PC-3 (cell line): ENCODE measurements around the gene CHSY3. TPM values are rescaled to one million over a fixed set of nuclear protein-coding genes. Genes with fewer than 3 reads are reported as not detected.

Experiments
- ATAC-seq: fragments of 200-7000 bp; cut with Tn5 transposase; 2 replicates; pipeline ENCODE4 v1.9.1; 2020; ENCODE audit warnings: mild to moderate bottlenecking, moderate library complexity
- BruUV-seq: library from RNA; stranded (reverse); fragments of 400-500 nt; replicated peaks from 2 replicates; lab custom pipeline; 2021; lab: Mats Ljungman, UMichigan
- CTCF ChIA-PET: fragments of 300-600 bp; sonication (Branson Sonifier 250); formaldehyde crosslinking; loops from one replicate; lab custom pipeline; 2022; ENCODE audit warnings: antibody characterized with exemption; lab: Charles Lee
- POLR2A ChIA-PET: fragments of 300-600 bp; sonication (Branson Sonifier 250); formaldehyde crosslinking; loops from one replicate; lab custom pipeline; 2022; ENCODE audit warnings: antibody characterized with exemption; ENCODE audit not compliant: unreplicated experiment; lab: Charles Lee
- DNase-seq: peaks from one replicate; pipeline ENCODE4 v3.0.0-alpha.2; 2015
- H2AFZ ChIP-seq: fragments of 300-600 bp; sonication (generic); 2 replicates; pipeline ENCODE4 v1.6.0; 2016; ENCODE audit warnings: antibody characterized with exemption, low read length
- H3F3A ChIP-seq: fragments of 300-600 bp; sonication (generic); one replicate; pipeline ENCODE4 v1.6.0; 2017; ENCODE audit warnings: antibody characterized with exemption, low read length, control low read depth, mild to moderate bottlenecking; ENCODE audit not compliant: unreplicated experiment
- H3K27ac ChIP-seq: fragments of 300-600 bp; sonication (generic); 2 replicates; pipeline ENCODE4 v1.5.1; 2016; ENCODE audit warnings: mild to moderate bottlenecking, low read length
- H3K27me3 ChIP-seq: fragments of 300-600 bp; sonication (generic); 2 replicates; pipeline ENCODE4 v1.6.1; 2016; ENCODE audit warnings: low read length, mixed read lengths
- H3K36me3 ChIP-seq: fragments of 300-600 bp; sonication (generic); 2 replicates; pipeline ENCODE4 v1.6.1; 2016; ENCODE audit warnings: low read depth, mixed run types, low read length, mixed read lengths
- H3K4me1 ChIP-seq: fragments of 300-600 bp; sonication (generic); 2 replicates; pipeline ENCODE4 v1.5.1; 2016; ENCODE audit warnings: low read length; ENCODE audit not compliant: insufficient read depth
- H3K4me2 ChIP-seq: fragments of 300-600 bp; sonication (generic); 2 replicates; pipeline ENCODE4 v1.6.0; 2016; ENCODE audit warnings: low read length
- H3K4me3 ChIP-seq: fragments of 300-600 bp; sonication (generic); 2 replicates; pipeline ENCODE4 v1.5.1; 2016; ENCODE audit warnings: mild to moderate bottlenecking, low read length, mixed read lengths
- H3K79me2 ChIP-seq: fragments of 300-600 bp; sonication (generic); 2 replicates; pipeline ENCODE4 v1.6.1; 2017; ENCODE audit warnings: low read length, mixed read lengths
- H3K9ac ChIP-seq: fragments of 300-600 bp; sonication (generic); 2 replicates; pipeline ENCODE4 v1.6.0; 2016; ENCODE audit warnings: mild to moderate bottlenecking, low read length
- H3K9me2 ChIP-seq: fragments of 300-600 bp; sonication (generic); replicated peaks from 2 replicates; pipeline ENCODE4 v1.6.1; 2016; ENCODE audit warnings: mixed run types, low read length, mixed read lengths
- H3K9me3 ChIP-seq: fragments of 300-600 bp; sonication (generic); 2 replicates; pipeline ENCODE4 v1.6.1; 2016; ENCODE audit warnings: low read length, mixed read lengths
- H4K20me1 ChIP-seq: fragments of 300-600 bp; sonication (generic); 2 replicates; pipeline ENCODE4 v1.6.1; 2016; ENCODE audit warnings: low read length, mixed read lengths
- EZH2 ChIP-seq: fragments of 300-600 bp; sonication (generic); IDR thresholded peaks from one replicate; pipeline ENCODE4 v1.6.1; 2017; ENCODE audit warnings: antibody characterized with exemption, mild to moderate bottlenecking, low read length; ENCODE audit not compliant: unreplicated experiment
- EZH2phosphoT487 ChIP-seq: fragments of 300-600 bp; sonication (generic); IDR thresholded peaks from 2 replicates; pipeline ENCODE4 v1.6.1; 2018; ENCODE audit warnings: mild to moderate bottlenecking, antibody characterized with exemption, low read length, borderline replicate concordance
- intact Hi-C: fragments of 100-400 bp; cut with micrococcal nuclease; formaldehyde crosslinking; loops from 2 replicates; pipeline ENCODE4 v1.9.0; 2023
- total RNA-seq: library from RNA; depleted of rRNA; stranded (reverse); fragments of >200 nt; gene quantifications from 2 replicates; pipeline ENCODE4 v1.2.3, GENCODE V29; 2014
- TF ChIP-seq, protein P1 (sequence below): fragments of 300-600 bp; sonication (generic); conservative IDR thresholded peaks from 2 replicates; pipeline ENCODE4 v1.5.1; 2017; ENCODE audit warnings: antibody characterized with exemption, low read depth, mild to moderate bottlenecking, low read length

CHSY3 gene
- total RNA-seq, 1 experiment from 2014 or later = 1.7 TPM

DNA sequence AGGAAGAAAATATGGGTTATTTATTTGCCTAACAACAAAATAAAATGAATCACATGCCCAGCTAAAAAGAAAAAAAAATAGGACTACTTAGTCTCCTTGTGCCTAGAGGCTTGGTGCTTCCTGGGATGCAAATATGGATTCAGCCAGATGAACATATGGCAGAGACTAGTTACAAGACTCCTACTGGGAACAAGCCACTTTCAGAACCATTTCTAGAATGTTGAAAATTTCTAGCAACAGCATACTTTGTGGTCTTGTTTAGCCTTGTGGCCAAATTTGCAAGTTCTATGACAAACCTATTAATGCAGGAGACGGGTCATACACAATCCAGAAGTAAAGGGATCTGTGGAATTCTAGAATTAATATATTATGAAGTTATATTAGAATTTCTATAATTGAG, 198.7 kb downstream of the CHSY3 start:
- no TSS peak for BruUV-seq
- H3K79me2 ChIP-seq = no peaks in the 10 kb centered on the region
- no peak for DNase-seq
- POLR2A ChIA-PET = no interaction called here
- no peak overlapping the region for H2AFZ ChIP-seq
- CTCF ChIA-PET = no interaction called here
- no peaks in the 10 kb centered on the region for H3K9me2 ChIP-seq
- no peak for ATAC-seq
- no peaks in the 10 kb centered on the region for H3K36me3 ChIP-seq
- no peak overlapping the region for H3K27ac ChIP-seq
- intact Hi-C loops = loop anchor here (10.0 kb wide), 3 partner anchors 392 to 1012 kb away; no protein-coding TSS in a partner anchor
- H3K4me1 ChIP-seq = no peaks in the 10 kb centered on the region
- TF ChIP-seq, protein P1, sequence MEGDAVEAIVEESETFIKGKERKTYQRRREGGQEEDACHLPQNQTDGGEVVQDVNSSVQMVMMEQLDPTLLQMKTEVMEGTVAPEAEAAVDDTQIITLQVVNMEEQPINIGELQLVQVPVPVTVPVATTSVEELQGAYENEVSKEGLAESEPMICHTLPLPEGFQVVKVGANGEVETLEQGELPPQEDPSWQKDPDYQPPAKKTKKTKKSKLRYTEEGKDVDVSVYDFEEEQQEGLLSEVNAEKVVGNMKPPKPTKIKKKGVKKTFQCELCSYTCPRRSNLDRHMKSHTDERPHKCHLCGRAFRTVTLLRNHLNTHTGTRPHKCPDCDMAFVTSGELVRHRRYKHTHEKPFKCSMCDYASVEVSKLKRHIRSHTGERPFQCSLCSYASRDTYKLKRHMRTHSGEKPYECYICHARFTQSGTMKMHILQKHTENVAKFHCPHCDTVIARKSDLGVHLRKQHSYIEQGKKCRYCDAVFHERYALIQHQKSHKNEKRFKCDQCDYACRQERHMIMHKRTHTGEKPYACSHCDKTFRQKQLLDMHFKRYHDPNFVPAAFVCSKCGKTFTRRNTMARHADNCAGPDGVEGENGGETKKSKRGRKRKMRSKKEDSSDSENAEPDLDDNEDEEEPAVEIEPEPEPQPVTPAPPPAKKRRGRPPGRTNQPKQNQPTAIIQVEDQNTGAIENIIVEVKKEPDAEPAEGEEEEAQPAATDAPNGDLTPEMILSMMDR = no peak
- TF ChIP-seq EZH2phosphoT487 (no peak), EZH2 (no peak)
- H3K9ac ChIP-seq = no peak overlapping the region
- no peaks in the 10 kb centered on the region for H3K27me3 ChIP-seq
- H4K20me1 ChIP-seq = no peaks in the 10 kb centered on the region
- H3K4me2 ChIP-seq = no peak overlapping the region
- no peak overlapping the region for H3K4me3 ChIP-seq
- H3F3A ChIP-seq = no peaks in the 10 kb centered on the region
- no peaks in the 10 kb centered on the region for H3K9me3 ChIP-seq

DNA sequence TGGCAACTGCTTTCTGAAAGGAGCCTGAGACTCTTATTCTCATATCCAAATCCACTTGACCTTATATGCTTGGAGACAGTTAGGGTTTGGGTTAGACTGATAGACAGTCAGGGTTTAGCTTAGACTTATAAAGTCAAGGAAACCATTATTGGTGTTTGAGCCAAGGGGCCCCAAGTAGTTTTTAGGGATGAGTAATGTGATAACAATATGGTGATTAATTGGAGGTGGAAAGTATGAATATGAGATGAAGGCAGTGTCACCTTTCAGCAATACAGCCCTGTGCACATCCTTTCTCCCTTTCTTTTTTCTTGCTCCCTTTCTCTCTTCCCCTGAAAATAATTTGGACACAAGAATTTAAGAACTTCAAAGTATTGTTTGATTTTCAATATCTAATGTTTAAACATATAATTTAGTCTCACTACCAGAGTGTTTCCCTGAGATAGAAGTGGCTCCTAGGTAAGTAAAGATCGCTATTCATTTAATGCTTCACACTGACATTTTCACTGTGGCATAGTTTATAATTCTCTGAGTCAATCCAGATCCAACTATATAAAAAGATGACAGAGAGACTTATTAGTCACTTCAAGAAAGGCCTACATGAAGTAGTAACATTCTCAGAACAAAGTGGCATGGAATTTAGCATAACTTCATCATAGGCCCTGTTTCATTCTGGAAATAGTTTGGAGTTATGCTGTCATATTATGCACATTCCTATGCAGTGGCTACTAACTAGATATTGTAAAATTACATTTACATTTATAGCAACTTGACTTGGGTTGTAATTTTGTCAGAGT, 200.8 kb downstream of the CHSY3 start:
- no peak overlapping the region for H2AFZ ChIP-seq
- ChIA-PET CTCF (no interaction called here), POLR2A (no interaction called here)
- no peaks in the 10 kb centered on the region for H4K20me1 ChIP-seq
- no peaks in the 10 kb centered on the region for H3K79me2 ChIP-seq
- no peaks in the 10 kb centered on the region for H3K9me2 ChIP-seq
- no peak overlapping the region; the same call in 1 of the 2 replicates for H3K27ac ChIP-seq
- ATAC-seq (peak; percentile 72), DNase-seq (peak; percentile 14)
- no peaks in the 10 kb centered on the region for H3K4me1 ChIP-seq
- no peaks in the 10 kb centered on the region for H3F3A ChIP-seq
- H3K9me3 ChIP-seq = no peaks in the 10 kb centered on the region
- TF ChIP-seq EZH2phosphoT487 = no peak
- TF ChIP-seq, protein P1 = no peak
- intact Hi-C loops = loop anchor here (5.0 to 10.0 kb wide), 5 partner anchors 390 to 1010 kb away; no protein-coding TSS in a partner anchor
- no peak overlapping the region for H3K4me3 ChIP-seq
- H3K27me3 ChIP-seq = no peaks in the 10 kb centered on the region
- no peaks in the 10 kb centered on the region for H3K36me3 ChIP-seq
- no peak overlapping the region for H3K9ac ChIP-seq
- H3K4me2 ChIP-seq = no peak overlapping the region
- BruUV-seq = no TSS peak

DNA sequence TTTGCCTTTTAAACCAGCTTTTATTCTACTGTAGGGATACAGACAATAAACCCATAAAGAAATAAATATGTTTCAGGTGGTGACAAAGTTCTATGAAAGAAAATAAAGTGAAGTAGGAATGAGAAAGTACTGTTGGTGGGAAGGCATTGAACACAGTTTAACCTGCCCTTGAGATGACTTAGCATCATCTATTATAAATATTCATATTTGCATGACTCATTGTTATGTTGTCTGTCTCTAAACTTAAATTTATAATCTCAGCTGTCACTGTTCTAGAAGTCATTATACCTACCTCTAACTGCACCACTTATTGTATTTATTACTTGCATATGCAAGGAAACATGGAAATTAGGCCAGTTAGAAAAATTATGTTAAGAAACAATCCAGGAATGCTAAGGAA, 202.2 kb downstream of the CHSY3 start:
- Histone ChIP-seq H3K4me3 (no peak overlapping the region), H3K27ac (no peak overlapping the region), H3K4me2 (no peak overlapping the region), H3F3A (no peaks in the 10 kb centered on the region), H3K79me2 (no peaks in the 10 kb centered on the region), H4K20me1 (no peaks in the 10 kb centered on the region), H3K27me3 (no peaks in the 10 kb centered on the region), H3K36me3 (no peaks in the 10 kb centered on the region), H3K4me1 (peaks cover under 1% of the 10 kb centered on the region; the same call in 1 of the 2 replicates), H3K9me3 (no peaks in the 10 kb centered on the region), H3K9me2 (no peaks in the 10 kb centered on the region), H3K9ac (no peak overlapping the region), H2AFZ (no peak overlapping the region)
- ATAC-seq (0 out of 2 replicates have a peak, but pooled peaks have one; percentile 43), DNase-seq (no peak)
- intact Hi-C loops = loop anchor here (5.0 to 10.0 kb wide), 5 partner anchors 388 to 1008 kb away; no protein-coding TSS in a partner anchor
- BruUV-seq = no TSS peak
- CTCF ChIA-PET = no interaction called here
- TF ChIP-seq, protein P1 = no peak
- TF ChIP-seq EZH2 = no peak
- TF ChIP-seq EZH2phosphoT487 = no peak
- POLR2A ChIA-PET = interaction anchor here (0.5 kb wide), 1 partner anchor 1080 kb away, joined by 3 read pairs; no protein-coding TSS in a partner anchor
